GM04503 (cell line): ENCODE measurements around the gene PLPPR2.
"Not testable (repeated sequence)": the region's sequence is repeated elsewhere in the genome, so short reads cannot be mapped to it uniquely, and the experiment has no call there.

ENCODE experiments used
- DNase-seq: peaks from one replicate; pipeline ENCODE4 v3.0.0-alpha.2; 2012; ENCODE audit warnings: low read depth

The PLPPR2 gene

GRCh38 chr19:11373885-11374432 lies 18.7 kb downstream of the PLPPR2 start:
- DNase-seq, result no peak

DNA sequence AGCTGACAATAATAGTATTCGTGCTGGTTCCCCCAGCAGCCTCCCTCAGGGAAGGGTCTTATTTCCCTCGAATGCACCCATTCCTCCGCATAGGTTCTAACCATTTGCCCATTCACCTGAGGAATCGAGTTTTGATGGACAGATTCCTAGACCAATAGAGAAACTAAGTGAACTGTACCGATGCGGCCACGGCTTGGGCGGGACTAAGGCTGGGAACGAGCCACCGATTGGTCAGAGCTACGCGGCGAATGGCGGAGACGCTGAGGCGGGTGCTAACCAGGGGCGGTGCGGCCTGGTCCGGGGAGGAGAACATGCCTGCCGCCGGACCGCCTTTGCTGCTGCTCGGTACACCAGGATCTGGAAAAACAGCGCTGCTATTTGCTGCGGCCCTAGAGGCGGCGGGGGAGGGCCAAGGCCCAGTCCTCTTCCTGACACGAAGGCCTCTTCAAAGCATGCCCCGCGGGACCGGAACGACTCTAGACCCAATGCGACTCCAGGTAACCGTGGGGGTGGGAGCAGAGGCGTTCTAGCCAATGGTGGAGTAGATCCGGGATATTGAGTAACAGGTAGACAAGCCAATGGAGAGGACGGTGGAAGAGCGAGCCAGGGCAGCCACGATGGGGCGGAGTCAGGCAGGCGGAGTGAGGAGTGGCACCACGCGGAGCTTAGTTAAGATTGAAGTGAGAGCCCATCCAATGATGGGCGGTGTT lies 19.4 kb downstream of the PLPPR2 start, which contains the start of gene SWSAP1:
Gene SWSAP1, plus strand, starts transcription at position 234 of the 710 bp plus-strand sequence. Its CDS starts 15 bp downstream, at position 249.
- DNase-seq, result peak; percentile 97

- no peak for DNase-seq
Observed at GRCh38 chr19:11375143-11375948, 20.1 kb downstream of the PLPPR2 start.

GRCh38 chr19:11377237-11377636 lies 22.0 kb downstream of the PLPPR2 start:
- DNase-seq, result peak; percentile 78

- no peak for DNase-seq
Observed at GRCh38 chr19:11377756-11378155, 22.5 kb downstream of the PLPPR2 start.

- no peak for DNase-seq
Observed at GRCh38 chr19:11378319-11379189, 23.3 kb downstream of the PLPPR2 start.

GRCh38 chr19:11379269-11379845 lies 24.1 kb downstream of the PLPPR2 start:
- not testable (repeated sequence) for DNase-seq

- DNase-seq, result no peak
Observed at GRCh38 chr19:11379857-11380350, 24.7 kb downstream of the PLPPR2 start.

DNA sequence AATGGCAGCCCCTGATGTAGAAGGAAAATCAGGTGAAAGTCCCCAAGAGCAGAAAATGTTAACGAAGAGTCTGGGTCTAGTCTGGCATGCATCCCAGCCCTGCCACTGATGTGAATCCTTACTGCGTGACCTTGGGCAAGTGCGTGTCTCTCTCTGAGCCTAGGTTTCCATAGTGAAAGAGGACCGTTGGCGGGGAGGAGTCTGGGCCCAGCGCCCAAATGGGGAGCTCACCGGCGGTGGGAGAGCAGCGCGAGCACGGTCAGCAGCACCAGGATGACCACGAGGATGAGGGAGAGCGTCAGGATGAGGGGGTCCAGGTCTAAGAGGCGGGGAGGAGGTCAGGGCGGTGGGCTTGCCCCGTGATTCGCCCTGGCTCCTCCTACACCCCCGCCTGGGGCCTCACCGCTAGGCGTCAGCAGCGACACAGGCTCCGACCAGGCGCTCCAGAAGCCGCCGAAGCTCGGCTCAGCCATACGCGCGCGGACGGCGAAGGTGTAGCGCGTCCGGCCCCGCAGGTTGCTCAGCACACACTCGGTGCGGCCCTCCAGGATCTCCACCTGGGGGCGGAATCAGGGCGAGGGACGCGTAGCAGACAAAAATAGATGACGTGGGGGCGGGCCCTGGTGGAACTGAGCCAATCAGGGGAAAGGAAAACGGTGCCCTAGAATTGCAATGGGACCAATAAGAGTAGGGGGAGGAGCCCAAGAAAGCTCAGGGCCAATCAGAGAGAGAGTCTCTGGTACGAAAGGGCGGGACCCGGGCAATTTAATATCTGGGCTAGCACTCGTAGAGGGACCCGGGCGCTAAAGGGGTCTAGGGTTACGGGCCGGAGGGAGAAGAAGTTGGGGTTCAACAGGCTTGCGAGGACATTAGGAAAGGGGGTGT lies 25.7 kb downstream of the PLPPR2 start:
- peak; percentile 73 for DNase-seq

GRCh38 chr19:11382898-11383705 lies 27.9 kb downstream of the PLPPR2 start:
- DNase-seq, result no peak

GRCh38 chr19:11383706-11384048 lies 28.4 kb downstream of the PLPPR2 start:
- DNase-seq, result no peak

DNA sequence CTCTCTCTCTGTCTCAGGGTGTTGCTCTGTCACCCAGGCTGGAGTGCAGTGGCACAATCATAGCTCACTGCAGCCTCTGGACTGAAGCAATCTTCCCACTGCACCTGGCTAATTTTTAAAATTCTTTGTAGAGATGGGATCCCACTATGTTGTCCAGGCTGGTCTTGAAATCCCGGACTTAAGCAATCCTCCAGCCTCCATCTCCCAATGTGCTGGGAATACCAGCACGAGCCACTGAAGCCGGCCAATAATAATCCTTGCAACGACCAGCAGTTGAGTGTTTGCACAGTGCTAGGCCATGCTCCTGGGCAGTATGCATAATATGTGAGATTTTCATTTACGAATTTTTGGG lies 29.5 kb downstream of the PLPPR2 start:
- no peak for DNase-seq

DNA sequence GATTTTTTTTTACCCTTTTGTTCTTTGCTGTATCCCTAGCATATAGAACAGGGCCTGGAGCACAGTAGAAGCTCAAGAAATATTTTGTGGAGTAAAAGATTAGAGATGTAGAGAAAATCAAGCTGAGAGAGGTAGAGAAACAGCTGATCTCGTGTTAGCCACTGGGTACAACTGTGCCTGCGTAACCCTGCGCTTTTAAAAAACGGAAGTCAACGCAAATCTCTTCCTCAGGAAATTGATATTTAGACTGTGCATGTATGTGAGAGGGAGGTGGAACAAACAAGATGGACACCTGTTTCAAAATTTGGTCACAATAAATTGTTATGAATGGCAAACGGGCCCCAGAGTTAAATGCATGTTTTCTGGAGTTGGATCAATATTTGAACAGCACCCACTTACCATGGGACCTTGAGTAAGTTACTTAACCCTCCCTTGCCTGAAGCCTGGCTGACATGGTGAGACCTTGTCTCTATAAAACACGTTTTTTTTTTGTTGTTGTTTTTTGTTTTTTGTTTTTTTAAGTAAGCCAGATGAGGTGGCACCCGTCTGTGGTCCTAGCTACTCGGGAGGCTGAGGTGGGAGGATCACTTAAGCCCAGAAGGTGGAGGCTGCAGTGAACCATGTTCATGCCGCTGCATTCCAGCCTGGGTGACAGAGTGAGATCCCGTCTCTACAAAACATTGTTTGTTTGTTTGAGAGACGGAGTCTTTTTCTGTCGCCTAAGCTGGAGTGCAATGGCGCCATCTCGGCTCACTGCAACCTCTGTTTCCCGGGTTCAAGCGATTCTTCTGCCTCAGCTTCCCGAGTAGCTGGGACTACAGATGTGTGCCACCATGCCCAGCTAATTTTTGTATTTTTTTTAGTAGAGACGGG lies 32.2 kb downstream of the PLPPR2 start:
- no peak for DNase-seq

DNA sequence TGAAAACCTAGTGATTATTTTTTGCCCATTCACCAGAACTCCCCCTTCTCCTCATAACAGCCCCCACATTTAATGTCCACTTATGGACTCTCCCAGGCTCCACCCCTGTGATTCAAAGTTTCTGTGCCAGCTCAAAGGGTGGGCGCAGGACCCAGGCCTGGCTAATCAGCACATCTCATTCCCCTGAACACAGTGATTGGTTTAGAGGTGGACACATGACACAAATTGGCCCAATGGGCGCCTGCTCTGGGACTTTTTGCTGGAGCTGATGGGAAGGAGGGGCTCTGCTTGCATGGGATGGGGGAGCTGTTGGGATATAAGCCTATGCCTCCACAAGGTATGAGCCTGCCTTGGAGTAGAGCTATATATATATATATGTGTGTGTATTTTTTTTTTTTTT lies 35.1 kb downstream of the PLPPR2 start:
- no peak for DNase-seq

DNA sequence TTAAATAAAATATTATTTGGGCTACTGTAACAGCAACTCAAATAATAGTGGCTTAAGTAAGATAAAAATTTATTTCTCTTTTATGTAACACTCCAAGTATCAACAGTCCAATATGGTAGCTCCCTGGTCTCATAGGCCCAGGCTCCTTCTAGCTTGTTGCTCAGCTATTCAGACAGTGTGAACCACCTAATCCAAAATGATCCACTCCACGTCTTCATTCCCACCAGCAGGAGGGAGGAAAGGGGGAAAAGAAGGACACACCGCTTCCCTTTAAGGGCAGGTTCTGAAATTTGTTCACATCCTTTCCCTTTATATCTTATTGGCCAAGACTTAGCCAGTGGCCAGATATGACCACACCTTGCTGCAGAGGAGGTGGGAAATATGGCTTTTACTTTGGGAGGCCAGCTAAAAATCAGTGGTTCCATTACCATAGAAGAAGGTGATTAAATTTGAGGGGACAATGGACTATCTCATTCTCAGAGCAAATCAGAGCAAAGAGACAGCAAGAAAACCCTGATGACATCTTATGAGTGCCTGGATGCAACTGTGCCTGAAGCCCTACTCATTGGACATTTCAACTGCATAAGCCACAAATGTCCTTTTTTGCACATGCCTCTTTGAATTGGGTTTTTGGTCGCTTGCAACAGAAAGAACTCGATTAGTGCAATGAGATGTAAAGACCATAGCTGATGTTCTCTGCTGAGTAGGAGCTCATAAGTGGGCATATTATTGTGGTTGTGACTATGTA lies 35.9 kb downstream of the PLPPR2 start:
- no peak for DNase-seq

- no peak for DNase-seq
Observed at GRCh38 chr19:11397089-11397610, 41.9 kb downstream of the PLPPR2 start.

DNA sequence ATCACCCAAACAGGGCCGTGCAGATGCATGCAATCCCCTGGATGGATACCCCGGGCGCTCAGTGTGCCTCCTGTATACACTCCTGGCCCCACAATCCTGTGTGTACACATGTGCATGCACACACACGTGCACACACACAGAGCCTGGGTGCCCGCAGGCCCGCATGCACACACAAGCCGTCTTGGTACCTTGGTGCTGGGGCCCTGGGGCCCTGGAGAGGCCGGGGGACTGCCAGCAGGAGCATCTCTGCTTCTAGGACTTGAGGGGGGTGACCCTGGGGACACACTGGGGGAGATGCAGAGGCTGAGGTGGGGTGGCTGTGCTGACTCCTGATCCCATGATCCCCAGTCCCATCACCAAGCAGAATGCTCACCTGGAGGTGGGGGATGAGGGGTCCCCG lies 44.4 kb downstream of the PLPPR2 start:
- DNase-seq, result no peak

DNA sequence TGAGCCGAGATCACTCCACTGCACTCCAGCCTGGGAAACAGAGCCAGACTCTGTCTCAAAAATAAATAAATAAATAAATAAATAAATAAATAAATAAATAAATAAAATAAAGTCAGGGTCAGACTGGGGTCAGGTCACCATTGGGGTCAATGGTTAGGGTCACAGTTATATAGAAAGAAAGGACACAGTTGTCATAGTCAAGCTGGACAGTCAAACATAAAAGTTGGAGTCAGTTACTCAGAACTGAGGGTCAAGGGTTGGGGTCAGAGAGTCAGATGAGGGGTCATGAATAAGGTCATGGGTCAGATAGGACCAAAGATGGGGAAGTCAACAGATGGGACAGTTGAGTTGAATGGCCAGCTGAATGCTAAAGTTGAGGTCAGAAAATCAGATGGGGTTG lies 45.6 kb downstream of the PLPPR2 start:
- no peak for DNase-seq
